IPS DF 19.7 (cell line): ENCODE data around the gene DLGAP3.
"Not testable (repeated sequence)": the region's sequence is repeated elsewhere in the genome, so short reads cannot be mapped to it uniquely, and the experiment has no call there.

Source experiments
- DNase-seq: peaks from one replicate; pipeline ENCODE4 v3.0.0-alpha.2; 2013; ENCODE audit warnings: low read depth, low spot score

DLGAP3 gene

GRCh38 chr1:34842073-34842472 is 87.4 kb downstream of the DLGAP3 start:
- no peak for DNase-seq

- no peak for DNase-seq
Observed at GRCh38 chr1:34840426-34840825, 89.0 kb downstream of the DLGAP3 start.

GRCh38 chr1:34839526-34840305 is 89.7 kb downstream of the DLGAP3 start:
- DNase-seq, result no peak

GRCh38 chr1:34833711-34834110 is 95.7 kb downstream of the DLGAP3 start:
- no peak for DNase-seq

- no peak for DNase-seq
Observed at GRCh38 chr1:34831721-34832246, 97.7 kb downstream of the DLGAP3 start.

- no peak for DNase-seq
Observed at GRCh38 chr1:34829250-34829649, 100.2 kb downstream of the DLGAP3 start.

GRCh38 chr1:34828611-34829010 is 100.8 kb downstream of the DLGAP3 start:
- no peak for DNase-seq

GRCh38 chr1:34827341-34827941 is 102.0 kb downstream of the DLGAP3 start:
- no peak for DNase-seq

- no peak for DNase-seq
Observed at GRCh38 chr1:34825455-34826091, 103.9 kb downstream of the DLGAP3 start.

- DNase-seq, result no peak
Observed at GRCh38 chr1:34824817-34825454, 104.5 kb downstream of the DLGAP3 start.

- no peak for DNase-seq
Observed at GRCh38 chr1:34822202-34822601, 107.2 kb downstream of the DLGAP3 start.

- DNase-seq, result not testable (repeated sequence)
Observed at GRCh38 chr1:34818862-34819261, 110.6 kb downstream of the DLGAP3 start.

- DNase-seq, result no peak
Observed at GRCh38 chr1:34816778-34817177, 112.7 kb downstream of the DLGAP3 start.

- DNase-seq, result no peak
Observed at GRCh38 chr1:34816332-34816731, 113.1 kb downstream of the DLGAP3 start.
